Measurements from ENCODE around the gene DARS1. TPM values are rescaled to one million over a fixed set of nuclear protein-coding genes. Genes with fewer than 3 reads are reported as not detected.
"Not testable (repeated sequence)": the region's sequence is repeated elsewhere in the genome, so short reads cannot be mapped to it uniquely, and the experiment has no call there.

The DARS1 gene
- total and polyA plus RNA-seq, 5 donors from 2014 or later, result 51.8 to 144 (median 128) TPM

DNA sequence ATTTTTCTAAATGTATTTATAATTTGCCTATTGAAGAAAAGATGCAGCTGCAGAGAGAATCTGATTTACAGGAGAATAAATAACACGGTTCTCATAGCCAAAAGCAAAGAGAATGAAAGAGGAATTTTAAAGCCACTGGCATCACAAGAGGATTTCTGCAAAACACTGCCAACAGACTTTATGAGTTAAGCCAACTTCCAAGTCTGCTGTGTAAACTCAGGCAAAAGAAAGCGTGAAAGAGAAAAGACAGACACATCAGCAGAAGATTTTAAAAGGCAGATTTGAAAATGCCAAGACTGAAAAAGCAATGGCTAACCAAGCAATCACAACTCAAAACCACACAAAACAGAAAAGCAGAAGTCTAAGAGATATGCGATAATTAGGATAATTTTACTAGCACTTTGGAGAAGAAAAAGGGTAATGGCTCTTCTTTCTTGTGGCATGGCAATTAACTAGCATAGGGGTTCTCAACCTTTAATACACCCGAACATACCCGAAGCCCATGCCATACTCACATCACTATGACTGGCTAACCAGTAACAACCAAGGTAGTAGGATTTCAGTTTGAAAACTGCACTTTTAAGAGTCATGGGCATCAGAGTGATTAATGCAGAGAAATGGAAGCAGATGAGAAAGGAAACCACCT, 4.9 kb downstream of the DARS1 start:
- no peak for DNase-seq
- Histone ChIP-seq H3K27me3 (ENCODE audit: control insufficient read depth, insufficient read depth, low read length) (no peaks in the 10 kb centered on the region), H3K4me1 (ENCODE audit: control insufficient read depth, insufficient read depth, low read length, poor library complexity, severe bottlenecking) (peaks cover 48% of the 10 kb centered on the region), H3K9me3 (ENCODE audit: control insufficient read depth in 2 of 2, low read length in 2 of 2) (no peaks in the 10 kb centered on the region), H3K36me3 (ENCODE audit: control insufficient read depth, insufficient read depth, low read length) (peaks cover 32% of the 10 kb centered on the region), H3K4me3 (ENCODE audit: low read depth, low read length) (no peak overlapping the region), H3K27ac (ENCODE audit: insufficient read depth, low read length, poor library complexity, severe bottlenecking) (peak overlapping the region; percentile 31)
- Mint-ChIP-seq H3K9me3 (no peaks in the 10 kb centered on the region), H3K4me1 (peaks cover 32 to 69% (median 55%) of the 10 kb centered on the region in 4 donors), H3K27ac (peak overlapping the region; percentile 5 to 53 (median 10)), H3K4me3 (peak overlapping the region in 2 of 4 donors; percentile 2 to 21), H3K36me3 (peaks cover 22% of the 10 kb centered on the region), H3K27me3 (no peaks in the 10 kb centered on the region)
- no peak for ATAC-seq (ENCODE audit: low read depth in 2 of 2)

DNA sequence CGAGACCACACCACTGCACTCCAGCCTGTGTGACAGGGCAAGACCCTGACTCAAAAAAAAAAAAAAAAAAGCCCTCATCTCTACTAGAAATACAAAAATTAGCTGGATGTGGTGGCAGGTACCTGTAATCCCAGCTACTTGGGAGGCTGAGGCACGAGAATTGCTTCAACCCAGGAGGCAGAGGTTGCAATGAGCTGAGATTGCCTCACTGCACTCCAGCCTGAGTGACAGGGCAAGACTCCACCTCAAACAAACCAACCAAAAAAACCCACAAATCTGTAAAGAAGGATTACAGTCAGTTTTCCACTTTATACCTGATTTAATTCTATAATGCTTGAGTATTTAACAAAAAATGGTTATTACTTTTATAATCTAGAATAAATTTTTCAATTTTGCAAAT, 9.7 kb downstream of the DARS1 start:
- H3K36me3 ChIP-seq (ENCODE audit: control insufficient read depth, insufficient read depth, low read length), result peaks cover 42% of the 10 kb centered on the region
- H3K4me1 ChIP-seq (ENCODE audit: control insufficient read depth, insufficient read depth, low read length, poor library complexity, severe bottlenecking), result peaks cover 19% of the 10 kb centered on the region
- H3K4me3 ChIP-seq (ENCODE audit: low read depth, low read length), result no peak overlapping the region
- H3K4me1 Mint-ChIP-seq, result peaks cover 49 to 73% (median 62%) of the 10 kb centered on the region in 4 donors
- H3K36me3 Mint-ChIP-seq, result peaks cover 48% of the 10 kb centered on the region
- no peaks in the 10 kb centered on the region for H3K9me3 Mint-ChIP-seq
- no peaks in the 10 kb centered on the region for H3K27me3 Mint-ChIP-seq
- no peak overlapping the region for H3K4me3 Mint-ChIP-seq
- no peak for ATAC-seq (ENCODE audit: low read depth in 2 of 2)
- H3K27me3 ChIP-seq (ENCODE audit: control insufficient read depth, insufficient read depth, low read length), result no peaks in the 10 kb centered on the region
- peak overlapping the region in 2 of 3 donors; percentile 15 to 43 for H3K27ac Mint-ChIP-seq
- no peak for DNase-seq
- H3K9me3 ChIP-seq (ENCODE audit: control insufficient read depth in 2 of 2, low read length in 2 of 2), result no peaks in the 10 kb centered on the region
- H3K27ac ChIP-seq (ENCODE audit: insufficient read depth, low read length, poor library complexity, severe bottlenecking), result no peak overlapping the region

DNA sequence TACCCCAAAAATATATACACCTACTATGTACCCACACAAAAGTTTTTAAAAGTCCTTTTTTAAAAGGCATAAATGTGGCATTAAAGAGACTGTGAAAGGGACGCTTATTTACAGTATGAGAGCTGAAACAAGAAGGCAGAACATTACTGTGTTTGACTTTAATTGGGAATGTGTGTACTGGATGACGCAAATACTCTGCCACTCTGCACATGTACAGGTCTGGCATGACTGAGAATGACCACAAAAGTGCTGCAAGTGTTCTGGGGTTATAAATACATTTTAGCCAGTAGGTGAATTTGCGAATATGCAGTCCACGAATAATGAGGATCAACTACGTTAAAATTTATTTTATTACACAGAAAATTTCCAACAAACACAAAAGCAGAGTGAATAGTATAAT, 11.4 kb downstream of the DARS1 start:
- H3K36me3 Mint-ChIP-seq, result peaks cover 53% of the 10 kb centered on the region

DNA sequence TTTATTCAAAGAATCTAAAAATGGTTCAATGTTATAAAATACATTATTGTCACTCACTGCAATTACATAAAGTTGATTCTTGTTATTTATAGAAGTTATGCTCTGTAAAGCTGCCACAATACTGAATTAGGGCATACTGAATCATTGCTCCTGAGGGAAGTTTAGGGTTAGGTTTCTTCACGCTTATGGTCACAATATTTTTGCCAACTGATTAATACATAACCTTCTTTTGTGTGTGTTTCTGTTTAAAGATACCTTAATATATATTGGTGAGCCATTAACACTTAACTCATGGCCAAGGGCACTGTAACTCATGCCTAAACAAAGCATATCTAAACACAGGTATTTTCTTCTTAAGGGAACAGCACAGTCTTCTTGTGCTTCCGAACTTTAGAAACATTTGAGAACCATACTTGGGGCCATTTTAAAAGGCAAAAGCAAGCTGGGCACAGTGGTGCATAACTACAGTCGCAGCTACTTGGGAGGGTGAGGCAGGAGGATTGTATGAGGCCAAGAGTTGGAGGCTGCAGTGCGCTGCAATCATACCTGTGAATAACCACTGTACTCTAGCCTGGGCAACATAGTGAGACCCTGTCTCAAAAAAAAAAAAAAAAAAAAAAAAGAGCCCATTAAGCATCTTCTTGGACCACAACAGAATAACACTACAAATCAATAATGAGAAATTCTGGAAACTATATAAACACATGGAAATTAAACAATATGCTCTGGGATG, 15.6 kb downstream of the DARS1 start:
- Histone ChIP-seq H3K27ac (ENCODE audit: insufficient read depth, low read length, poor library complexity, severe bottlenecking) (no peak overlapping the region), H3K9me3 (ENCODE audit: control insufficient read depth in 2 of 2, low read length in 2 of 2) (no peaks in the 10 kb centered on the region), H3K4me3 (ENCODE audit: low read depth, low read length) (no peak overlapping the region), H3K27me3 (ENCODE audit: control insufficient read depth, insufficient read depth, low read length) (no peaks in the 10 kb centered on the region), H3K36me3 (ENCODE audit: control insufficient read depth, insufficient read depth, low read length) (peaks cover 21% of the 10 kb centered on the region), H3K4me1 (ENCODE audit: control insufficient read depth, insufficient read depth, low read length, poor library complexity, severe bottlenecking) (no peaks in the 10 kb centered on the region)
- Mint-ChIP-seq H3K4me3 (no peak overlapping the region), H3K27me3 (no peaks in the 10 kb centered on the region), H3K9me3 (no peaks in the 10 kb centered on the region), H3K27ac (no peak overlapping the region), H3K4me1 (peaks cover 42 to 67% (median 57%) of the 10 kb centered on the region in 4 donors), H3K36me3 (peaks cover 52% of the 10 kb centered on the region)
- DNase-seq (no peak), ATAC-seq (ENCODE audit: low read depth in 2 of 2) (no peak)

More for the DNA sequence above, 11.4 kb downstream of the DARS1 start:
- Histone ChIP-seq H3K27ac (ENCODE audit: insufficient read depth, low read length, poor library complexity, severe bottlenecking) (no peak overlapping the region), H3K4me1 (ENCODE audit: control insufficient read depth, insufficient read depth, low read length, poor library complexity, severe bottlenecking) (peaks cover 16% of the 10 kb centered on the region), H3K9me3 (ENCODE audit: control insufficient read depth in 2 of 2, low read length in 2 of 2) (no peaks in the 10 kb centered on the region), H3K27me3 (ENCODE audit: control insufficient read depth, insufficient read depth, low read length) (no peaks in the 10 kb centered on the region), H3K4me3 (ENCODE audit: low read depth, low read length) (no peak overlapping the region), H3K36me3 (ENCODE audit: control insufficient read depth, insufficient read depth, low read length) (peaks cover 37% of the 10 kb centered on the region)
- peaks cover 44 to 70% (median 62%) of the 10 kb centered on the region in 4 donors for H3K4me1 Mint-ChIP-seq
- ATAC-seq (ENCODE audit: low read depth in 2 of 2) (no peak), DNase-seq (no peak)
- no peak overlapping the region for H3K27ac Mint-ChIP-seq
- no peaks in the 10 kb centered on the region for H3K27me3 Mint-ChIP-seq
- H3K9me3 Mint-ChIP-seq, result no peaks in the 10 kb centered on the region
- H3K4me3 Mint-ChIP-seq, result no peak overlapping the region

DNA sequence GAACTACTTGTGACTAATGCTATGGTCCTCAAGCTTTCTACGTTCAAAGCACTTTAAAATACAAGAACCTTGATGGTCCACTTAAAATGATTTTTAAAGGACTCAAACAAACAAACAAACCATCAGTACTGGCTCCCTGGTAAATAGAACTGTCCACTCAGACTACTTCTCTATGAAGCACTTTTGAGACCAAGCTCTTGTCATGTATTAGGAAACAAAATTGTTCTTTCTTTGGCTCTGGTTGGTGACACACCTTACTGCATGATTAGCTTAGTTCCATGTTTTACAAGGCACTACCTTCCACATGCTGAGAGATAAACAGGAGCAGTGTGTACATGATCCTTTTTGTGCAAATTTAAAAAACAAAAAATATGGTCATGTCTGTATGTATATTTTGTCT, 19.7 kb downstream of the DARS1 start:
- H3K4me3 ChIP-seq (ENCODE audit: low read depth, low read length), result no peak overlapping the region
- H3K4me3 Mint-ChIP-seq, result no peak overlapping the region
- peaks cover 30% of the 10 kb centered on the region for H3K4me1 ChIP-seq (ENCODE audit: control insufficient read depth, insufficient read depth, low read length, poor library complexity, severe bottlenecking)
- peaks cover 5% of the 10 kb centered on the region for H3K36me3 ChIP-seq (ENCODE audit: control insufficient read depth, insufficient read depth, low read length)
- H3K27ac Mint-ChIP-seq, result peak overlapping the region in 1 of 3 donors; percentile 46
- no peaks in the 10 kb centered on the region for H3K9me3 Mint-ChIP-seq
- H3K27me3 ChIP-seq (ENCODE audit: control insufficient read depth, insufficient read depth, low read length), result no peaks in the 10 kb centered on the region
- no peaks in the 10 kb centered on the region for H3K27me3 Mint-ChIP-seq
- DNase-seq (no peak), ATAC-seq (ENCODE audit: low read depth in 2 of 2) (no peak)
- no peak overlapping the region for H3K27ac ChIP-seq (ENCODE audit: insufficient read depth, low read length, poor library complexity, severe bottlenecking)
- no peaks in the 10 kb centered on the region for H3K9me3 ChIP-seq (ENCODE audit: control insufficient read depth in 2 of 2, low read length in 2 of 2)
- H3K4me1 Mint-ChIP-seq, result peaks cover 35 to 66% (median 54%) of the 10 kb centered on the region in 4 donors
- H3K36me3 Mint-ChIP-seq, result peaks cover 23% of the 10 kb centered on the region

DNA sequence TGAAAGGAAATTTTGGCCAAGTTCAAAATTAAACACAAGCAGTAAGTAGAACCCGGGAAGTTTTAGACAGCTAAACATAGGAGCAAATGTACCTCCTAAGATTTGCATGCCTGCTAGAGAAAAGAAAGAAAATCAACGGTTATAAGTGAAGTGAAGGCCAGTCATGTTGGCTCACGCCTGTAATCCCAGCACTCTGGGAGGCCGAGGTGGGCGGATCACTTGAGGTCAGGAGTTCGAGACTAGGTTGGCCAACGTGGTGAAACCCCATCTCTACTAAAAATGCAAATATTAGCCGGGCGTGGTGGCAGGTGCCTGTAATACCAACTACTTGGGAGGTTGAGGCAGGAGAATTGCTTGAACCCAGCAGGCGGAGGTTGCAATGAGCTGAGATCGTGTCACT, 21.0 kb downstream of the DARS1 start:
- H3K27me3 ChIP-seq (ENCODE audit: control insufficient read depth, insufficient read depth, low read length); H3K9me3 ChIP-seq (ENCODE audit: control insufficient read depth in 2 of 2, low read length in 2 of 2); H3K27ac ChIP-seq (ENCODE audit: insufficient read depth, low read length, poor library complexity, severe bottlenecking); H3K4me3 ChIP-seq (ENCODE audit: low read depth, low read length); ATAC-seq (ENCODE audit: low read depth in 2 of 2); H3K27ac Mint-ChIP-seq; H3K27me3 Mint-ChIP-seq; H3K9me3 Mint-ChIP-seq; DNase-seq: not testable (repeated sequence)
- Histone ChIP-seq H3K4me1 (ENCODE audit: control insufficient read depth, insufficient read depth, low read length, poor library complexity, severe bottlenecking) (peaks cover 42% of the 10 kb centered on the region), H3K36me3 (ENCODE audit: control insufficient read depth, insufficient read depth, low read length) (peaks cover 10% of the 10 kb centered on the region)
- Mint-ChIP-seq H3K36me3 (peaks cover 14% of the 10 kb centered on the region), H3K4me1 (peaks cover 37 to 65% (median 53%) of the 10 kb centered on the region in 4 donors), H3K4me3 (peak overlapping the region in 1 of 4 donors; percentile 3)

DNA sequence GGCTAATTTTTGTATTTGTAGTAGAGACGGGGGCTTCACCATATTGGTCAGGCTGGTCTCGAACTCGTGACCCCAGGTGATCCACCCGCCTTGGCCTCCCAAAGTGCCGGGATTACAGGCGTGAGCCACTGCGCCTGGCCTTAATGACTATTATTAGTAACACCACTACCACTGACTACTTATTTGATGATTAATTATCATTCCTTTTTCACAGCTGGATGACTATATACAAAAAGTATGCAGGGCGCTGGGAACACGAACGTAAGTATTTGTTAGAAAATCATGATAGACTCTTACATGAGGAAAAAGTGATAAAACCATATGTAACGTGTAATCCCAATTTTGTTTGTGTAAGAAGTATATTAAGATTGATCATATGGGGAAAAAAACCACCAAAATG, 21.6 kb downstream of the DARS1 start:
- Histone ChIP-seq H3K27ac (ENCODE audit: insufficient read depth, low read length, poor library complexity, severe bottlenecking) (no peak overlapping the region), H3K9me3 (ENCODE audit: control insufficient read depth in 2 of 2, low read length in 2 of 2) (no peaks in the 10 kb centered on the region), H3K4me3 (ENCODE audit: low read depth, low read length) (no peak overlapping the region), H3K4me1 (ENCODE audit: control insufficient read depth, insufficient read depth, low read length, poor library complexity, severe bottlenecking) (peaks cover 42% of the 10 kb centered on the region), H3K27me3 (ENCODE audit: control insufficient read depth, insufficient read depth, low read length) (no peaks in the 10 kb centered on the region), H3K36me3 (ENCODE audit: control insufficient read depth, insufficient read depth, low read length) (peaks cover 10% of the 10 kb centered on the region)
- no peak for ATAC-seq (ENCODE audit: low read depth in 2 of 2)
- no peak overlapping the region for H3K4me3 Mint-ChIP-seq
- no peaks in the 10 kb centered on the region for H3K9me3 Mint-ChIP-seq
- peaks cover 37 to 65% (median 51%) of the 10 kb centered on the region in 4 donors for H3K4me1 Mint-ChIP-seq
- H3K27me3 Mint-ChIP-seq, result no peaks in the 10 kb centered on the region
- no peak for DNase-seq
- H3K27ac Mint-ChIP-seq, result no peak overlapping the region
- H3K36me3 Mint-ChIP-seq, result peaks cover 14% of the 10 kb centered on the region
